ENCODE results near the gene OBSCN.
A peak's percentile ranks its signal among the peaks of the same experiment; 100 is the strongest.

The OBSCN gene

DNA sequence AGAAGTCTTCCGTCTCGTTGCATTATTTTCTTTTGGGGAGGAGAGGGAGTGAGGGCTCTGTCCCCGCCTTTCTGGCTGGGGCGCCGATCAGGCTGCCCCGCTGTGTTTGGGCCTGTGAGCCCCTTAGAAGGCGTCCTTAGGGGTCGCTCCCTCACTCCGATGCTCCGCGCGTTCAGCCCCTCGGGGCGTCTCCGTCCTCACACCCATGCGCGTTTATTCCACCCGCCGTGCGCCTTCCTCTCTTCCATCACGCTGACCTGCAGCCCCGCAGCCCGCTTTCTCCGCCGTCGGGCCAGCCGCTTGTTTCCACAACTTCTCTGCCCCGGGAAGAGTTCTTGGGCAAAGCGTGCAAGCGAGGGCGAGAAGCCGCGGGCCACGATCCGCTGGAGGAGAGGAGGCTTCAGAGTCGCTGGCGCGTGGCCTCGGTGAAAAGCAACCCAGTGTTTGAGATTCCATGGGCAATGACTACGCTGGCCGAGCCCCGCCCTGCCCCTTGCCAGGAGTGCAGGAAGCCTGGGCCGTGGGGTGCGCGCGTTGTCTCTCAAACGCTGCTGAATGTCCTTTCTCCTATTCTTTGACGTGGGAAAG is 171.1 kb downstream of the OBSCN start:
- Histone ChIP-seq H3K4me3 (ENCODE audit: insufficient read depth in 1 of 2, low read depth in 1 of 2, low read length in 2 of 2) (peak overlapping the region; percentile 67 to 84), H4K8ac (ENCODE audit: low read length) (peak overlapping the region; percentile 87), H3K4me2 (ENCODE audit: low read length, poor library complexity, severe bottlenecking) (peak overlapping the region; percentile 96), H3K27ac (ENCODE audit: low read length, poor library complexity, severe bottlenecking) (no peak overlapping the region), H2BK15ac (ENCODE audit: low read depth, poor library complexity, severe bottlenecking) (no peak overlapping the region), H2AK5ac (ENCODE audit: low read length, severe bottlenecking) (no peak overlapping the region), H3K79me1 (replicated peaks; ENCODE audit: low read length, poor library complexity, severe bottlenecking) (no peaks in the 10 kb centered on the region), H3K23ac (ENCODE audit: low read length in 2 of 2) (peak overlapping the region in 1 of 2 experiments; percentile 18), H2BK12ac (ENCODE audit: low read length in 2 of 2) (peak overlapping the region in 1 of 2 experiments; percentile 10), H2AFZ (ENCODE audit: low read depth, low read length) (peak overlapping the region; percentile 66), H2BK5ac (ENCODE audit: low read depth, low read length, poor library complexity, severe bottlenecking) (no peak overlapping the region), H3K14ac (ENCODE audit: low read length in 2 of 2) (peak overlapping the region in 1 of 2 experiments; percentile 41), H3K4me1 (ENCODE audit: control insufficient read depth, insufficient read depth, low read depth, low read length) (peaks cover 26% of the 10 kb centered on the region), H3K36me3 (ENCODE audit: control insufficient read depth in 1 of 2, insufficient read depth in 2 of 2, low read depth in 1 of 2, low read length in 2 of 2) (no peaks in the 10 kb centered on the region), H3K9me3 (ENCODE audit: control insufficient read depth, low read length) (no peaks in the 10 kb centered on the region), H4K91ac (ENCODE audit: low read length) (peak overlapping the region; percentile 73), H2BK120ac (ENCODE audit: low read depth, low read length) (peak overlapping the region; percentile 2), H3K18ac (ENCODE audit: low read depth in 1 of 2, low read length in 2 of 2) (peak overlapping the region; percentile 16 to 79), H3K27me3 (ENCODE audit: control insufficient read depth in 1 of 2, insufficient read depth in 1 of 2, low read length in 2 of 2) (peaks cover 0 to 13% of the 10 kb centered on the region in 2 experiments), H3K4ac (ENCODE audit: low read depth in 1 of 2, low read length in 2 of 2) (peak overlapping the region in 1 of 2 experiments; percentile 54), H3K9ac (ENCODE audit: low read length) (peak overlapping the region; percentile 89)
- DNase-seq, result peak; percentile 46
- 4% methylated on average over 47 of the region's 48 CpGs for WGBS

- H3K14ac ChIP-seq (ENCODE audit: low read length in 2 of 2), result no peak overlapping the region
- H3K27ac ChIP-seq (ENCODE audit: low read length, poor library complexity, severe bottlenecking), result no peak overlapping the region
- H3K9ac ChIP-seq (ENCODE audit: low read length), result peak overlapping the region; percentile 89
- no peak overlapping the region for H3K23ac ChIP-seq (ENCODE audit: low read length in 2 of 2)
- no peak overlapping the region for H2AK5ac ChIP-seq (ENCODE audit: low read length, severe bottlenecking)
- H2BK120ac ChIP-seq (ENCODE audit: low read depth, low read length), result no peak overlapping the region
- no peak overlapping the region for H3K4ac ChIP-seq (ENCODE audit: low read depth in 1 of 2, low read length in 2 of 2)
- no peaks in the 10 kb centered on the region for H3K36me3 ChIP-seq (ENCODE audit: control insufficient read depth in 1 of 2, insufficient read depth in 2 of 2, low read depth in 1 of 2, low read length in 2 of 2)
- no peak overlapping the region for H4K91ac ChIP-seq (ENCODE audit: low read length)
- H3K4me3 ChIP-seq (ENCODE audit: insufficient read depth in 1 of 2, low read depth in 1 of 2, low read length in 2 of 2), result peak overlapping the region in 1 of 2 experiments; percentile 84
- DNase-seq, result no peak
- H4K8ac ChIP-seq (ENCODE audit: low read length), result no peak overlapping the region
- H3K9me3 ChIP-seq (ENCODE audit: control insufficient read depth, low read length), result no peaks in the 10 kb centered on the region
- no peak overlapping the region for H2BK12ac ChIP-seq (ENCODE audit: low read length in 2 of 2)
- H2BK5ac ChIP-seq (ENCODE audit: low read depth, low read length, poor library complexity, severe bottlenecking), result no peak overlapping the region
- peak overlapping the region; percentile 96 for H3K4me2 ChIP-seq (ENCODE audit: low read length, poor library complexity, severe bottlenecking)
- H3K27me3 ChIP-seq (ENCODE audit: control insufficient read depth in 1 of 2, insufficient read depth in 1 of 2, low read length in 2 of 2), result peaks cover 0 to 13% of the 10 kb centered on the region in 2 experiments
- peaks cover 24% of the 10 kb centered on the region for H3K4me1 ChIP-seq (ENCODE audit: control insufficient read depth, insufficient read depth, low read depth, low read length)
- WGBS, result 88% methylated on average over 7 of the region's 8 CpGs
- H2BK15ac ChIP-seq (ENCODE audit: low read depth, poor library complexity, severe bottlenecking), result no peak overlapping the region
- H3K79me1 ChIP-seq (replicated peaks; ENCODE audit: low read length, poor library complexity, severe bottlenecking), result no peaks in the 10 kb centered on the region
- H2AFZ ChIP-seq (ENCODE audit: low read depth, low read length), result no peak overlapping the region
- no peak overlapping the region for H3K18ac ChIP-seq (ENCODE audit: low read depth in 1 of 2, low read length in 2 of 2)
Observed at GRCh38 chr1:228379666-228380065, 171.8 kb downstream of the OBSCN start.

GRCh38 chr1:228381356-228381755 is 173.5 kb downstream of the OBSCN start:
- no peak overlapping the region for H4K8ac ChIP-seq (ENCODE audit: low read length)
- H3K4me1 ChIP-seq (ENCODE audit: control insufficient read depth, insufficient read depth, low read depth, low read length), result peaks cover 14% of the 10 kb centered on the region
- H2BK5ac ChIP-seq (ENCODE audit: low read depth, low read length, poor library complexity, severe bottlenecking), result no peak overlapping the region
- H3K9me3 ChIP-seq (ENCODE audit: control insufficient read depth, low read length), result no peaks in the 10 kb centered on the region
- H3K18ac ChIP-seq (ENCODE audit: low read depth in 1 of 2, low read length in 2 of 2), result no peak overlapping the region
- no peaks in the 10 kb centered on the region for H3K36me3 ChIP-seq (ENCODE audit: control insufficient read depth in 1 of 2, insufficient read depth in 2 of 2, low read depth in 1 of 2, low read length in 2 of 2)
- no peak overlapping the region for H2AK5ac ChIP-seq (ENCODE audit: low read length, severe bottlenecking)
- no peak overlapping the region for H3K27ac ChIP-seq (ENCODE audit: low read length, poor library complexity, severe bottlenecking)
- H4K91ac ChIP-seq (ENCODE audit: low read length), result no peak overlapping the region
- H3K4ac ChIP-seq (ENCODE audit: low read depth in 1 of 2, low read length in 2 of 2), result no peak overlapping the region
- no peaks in the 10 kb centered on the region for H3K79me1 ChIP-seq (replicated peaks; ENCODE audit: low read length, poor library complexity, severe bottlenecking)
- no peak overlapping the region for H3K4me3 ChIP-seq (ENCODE audit: insufficient read depth in 1 of 2, low read depth in 1 of 2, low read length in 2 of 2)
- peaks cover 0 to 13% of the 10 kb centered on the region in 2 experiments for H3K27me3 ChIP-seq (ENCODE audit: control insufficient read depth in 1 of 2, insufficient read depth in 1 of 2, low read length in 2 of 2)
- no peak overlapping the region for H2AFZ ChIP-seq (ENCODE audit: low read depth, low read length)
- H2BK12ac ChIP-seq (ENCODE audit: low read length in 2 of 2), result no peak overlapping the region
- no peak overlapping the region for H3K9ac ChIP-seq (ENCODE audit: low read length)
- no peak overlapping the region for H2BK120ac ChIP-seq (ENCODE audit: low read depth, low read length)
- no peak overlapping the region for H3K23ac ChIP-seq (ENCODE audit: low read length in 2 of 2)
- no peak overlapping the region for H3K14ac ChIP-seq (ENCODE audit: low read length in 2 of 2)
- 100% methylated on average over 2 of the region's 2 CpGs for WGBS
- no peak overlapping the region for H2BK15ac ChIP-seq (ENCODE audit: low read depth, poor library complexity, severe bottlenecking)
- no peak for DNase-seq
- H3K4me2 ChIP-seq (ENCODE audit: low read length, poor library complexity, severe bottlenecking), result no peak overlapping the region

- H3K36me3 ChIP-seq (ENCODE audit: control insufficient read depth in 1 of 2, insufficient read depth in 2 of 2, low read depth in 1 of 2, low read length in 2 of 2), result no peaks in the 10 kb centered on the region
- H2BK5ac ChIP-seq (ENCODE audit: low read depth, low read length, poor library complexity, severe bottlenecking), result no peak overlapping the region
- no peaks in the 10 kb centered on the region for H3K79me1 ChIP-seq (replicated peaks; ENCODE audit: low read length, poor library complexity, severe bottlenecking)
- H3K4me2 ChIP-seq (ENCODE audit: low read length, poor library complexity, severe bottlenecking), result no peak overlapping the region
- no peak overlapping the region for H2AFZ ChIP-seq (ENCODE audit: low read depth, low read length)
- H2BK120ac ChIP-seq (ENCODE audit: low read depth, low read length), result no peak overlapping the region
- H3K23ac ChIP-seq (ENCODE audit: low read length in 2 of 2), result no peak overlapping the region
- no peak overlapping the region for H2BK12ac ChIP-seq (ENCODE audit: low read length in 2 of 2)
- no CpG with 5 or more reads among the region's 2 CpGs for WGBS
- H2BK15ac ChIP-seq (ENCODE audit: low read depth, poor library complexity, severe bottlenecking), result no peak overlapping the region
- peaks cover 0 to 13% of the 10 kb centered on the region in 2 experiments for H3K27me3 ChIP-seq (ENCODE audit: control insufficient read depth in 1 of 2, insufficient read depth in 1 of 2, low read length in 2 of 2)
- no peak overlapping the region for H3K9ac ChIP-seq (ENCODE audit: low read length)
- H3K4me1 ChIP-seq (ENCODE audit: control insufficient read depth, insufficient read depth, low read depth, low read length), result peaks cover 8% of the 10 kb centered on the region
- H3K27ac ChIP-seq (ENCODE audit: low read length, poor library complexity, severe bottlenecking), result no peak overlapping the region
- no peak overlapping the region for H3K4me3 ChIP-seq (ENCODE audit: insufficient read depth in 1 of 2, low read depth in 1 of 2, low read length in 2 of 2)
- no peak overlapping the region for H3K18ac ChIP-seq (ENCODE audit: low read depth in 1 of 2, low read length in 2 of 2)
- H4K91ac ChIP-seq (ENCODE audit: low read length), result no peak overlapping the region
- H3K9me3 ChIP-seq (ENCODE audit: control insufficient read depth, low read length), result no peaks in the 10 kb centered on the region
- no peak for DNase-seq
- H3K4ac ChIP-seq (ENCODE audit: low read depth in 1 of 2, low read length in 2 of 2), result no peak overlapping the region
- no peak overlapping the region for H3K14ac ChIP-seq (ENCODE audit: low read length in 2 of 2)
- no peak overlapping the region for H2AK5ac ChIP-seq (ENCODE audit: low read length, severe bottlenecking)
- no peak overlapping the region for H4K8ac ChIP-seq (ENCODE audit: low read length)
Observed at GRCh38 chr1:228383773-228384172, 175.9 kb downstream of the OBSCN start.
